HL-60 (cell line): ENCODE measurements around the gene CSHL1.
"Not testable (repeated sequence)": the region's sequence is repeated elsewhere in the genome, so short reads cannot be mapped to it uniquely, and the experiment has no call there.

Experiments
- DNase-seq, 2 experiments: peaks; one replicate each; pipeline ENCODE4 v3.0.0-alpha.2; 2010 to 2020; ENCODE audit warnings: low read depth in 1 of 2, low spot score in 1 of 2
- H3K27ac ChIP-seq: fragments of 250-450 bp; sonication (Bioruptor Pico); replicated peaks from 2 replicates; pipeline ENCODE4 v1.5.1; 2020; ENCODE audit warnings: mild to moderate bottlenecking, moderate library complexity
- H3K27me3 ChIP-seq: fragments of 250-450 bp; sonication (Bioruptor Pico); 2 replicates; pipeline ENCODE4 v1.5.1; 2021; ENCODE audit warnings: mild to moderate bottlenecking, moderate library complexity; ENCODE audit not compliant: insufficient read depth, poor library complexity, severe bottlenecking
- H3K4me3 ChIP-seq: replicated peaks from 2 replicates; pipeline ENCODE4 v1.5.1; 2011; ENCODE audit warnings: mild to moderate bottlenecking, control low read depth, low read length; ENCODE audit not compliant: insufficient read depth
- GABPA ChIP-seq: IDR thresholded peaks from 2 replicates; pipeline ENCODE4 v1.6.1; 2012; ENCODE audit warnings: low read depth
- POLR2AphosphoS5 ChIP-seq: IDR thresholded peaks from 2 replicates; pipeline ENCODE4 v1.6.1; 2012; ENCODE audit warnings: low read depth
- SPI1 ChIP-seq: IDR thresholded peaks from 2 replicates; pipeline ENCODE4 v1.6.1; 2012; ENCODE audit warnings: low read depth, mild to moderate bottlenecking, borderline replicate concordance
- TF ChIP-seq, protein P1 (sequence below): IDR thresholded peaks from one replicate; pipeline ENCODE4 v1.5.1; 2011; ENCODE audit warnings: low read length, control low read depth, inconsistent platforms; ENCODE audit not compliant: insufficient read depth
- TF ChIP-seq, protein P2 (sequence below): IDR thresholded peaks from 2 replicates; pipeline ENCODE4 v1.6.1; 2012; ENCODE audit warnings: low read depth; ENCODE audit not compliant: insufficient replicate concordance

The CSHL1 gene

DNA sequence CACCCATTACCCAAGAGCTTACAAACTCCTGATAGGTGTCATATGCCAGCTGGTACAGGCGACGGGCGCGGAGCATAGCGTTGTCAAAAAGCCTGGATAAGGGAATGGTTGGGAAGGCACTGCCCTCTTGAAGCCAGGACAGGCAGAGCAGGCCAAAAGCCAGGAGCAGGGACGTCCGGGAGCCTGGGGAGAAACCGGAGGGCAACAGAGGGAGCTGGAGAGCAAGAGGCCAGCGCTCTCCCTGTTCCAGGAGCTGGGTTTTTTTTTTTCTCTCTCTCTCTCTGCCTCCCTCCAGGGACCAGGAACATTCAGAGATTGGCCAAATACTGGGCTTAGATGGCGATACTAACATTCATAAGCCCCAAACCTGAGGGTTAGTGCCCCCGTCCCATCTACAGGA, 29.7 kb downstream of the CSHL1 start:
- not testable (repeated sequence) for DNase-seq, H3K27me3 ChIP-seq, H3K27ac ChIP-seq, H3K4me3 ChIP-seq

DNA sequence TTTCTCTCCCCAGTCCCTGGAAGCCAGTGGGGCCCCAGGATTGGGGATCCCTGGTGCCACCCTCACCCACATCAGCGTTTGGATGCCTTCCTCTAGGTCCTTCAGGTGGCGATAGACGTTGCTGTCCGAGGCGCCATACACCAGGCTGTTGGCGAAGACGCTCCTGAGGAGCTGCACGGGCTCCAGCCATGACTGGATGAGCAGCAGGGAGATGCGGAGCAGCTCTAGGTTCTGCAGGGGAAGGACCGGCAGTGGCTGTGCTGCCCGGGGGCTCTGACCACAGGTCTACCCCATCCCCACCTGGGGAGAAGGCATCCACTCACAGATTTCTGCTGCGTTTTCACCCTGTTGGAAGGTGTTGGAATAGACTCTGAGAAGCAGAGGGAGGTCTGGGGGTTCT, 30.4 kb downstream of the CSHL1 start:
- Histone ChIP-seq H3K4me3 (no peak overlapping the region), H3K27ac (no peak overlapping the region), H3K27me3 (no peaks in the 10 kb centered on the region)
- TF ChIP-seq, protein P1, sequence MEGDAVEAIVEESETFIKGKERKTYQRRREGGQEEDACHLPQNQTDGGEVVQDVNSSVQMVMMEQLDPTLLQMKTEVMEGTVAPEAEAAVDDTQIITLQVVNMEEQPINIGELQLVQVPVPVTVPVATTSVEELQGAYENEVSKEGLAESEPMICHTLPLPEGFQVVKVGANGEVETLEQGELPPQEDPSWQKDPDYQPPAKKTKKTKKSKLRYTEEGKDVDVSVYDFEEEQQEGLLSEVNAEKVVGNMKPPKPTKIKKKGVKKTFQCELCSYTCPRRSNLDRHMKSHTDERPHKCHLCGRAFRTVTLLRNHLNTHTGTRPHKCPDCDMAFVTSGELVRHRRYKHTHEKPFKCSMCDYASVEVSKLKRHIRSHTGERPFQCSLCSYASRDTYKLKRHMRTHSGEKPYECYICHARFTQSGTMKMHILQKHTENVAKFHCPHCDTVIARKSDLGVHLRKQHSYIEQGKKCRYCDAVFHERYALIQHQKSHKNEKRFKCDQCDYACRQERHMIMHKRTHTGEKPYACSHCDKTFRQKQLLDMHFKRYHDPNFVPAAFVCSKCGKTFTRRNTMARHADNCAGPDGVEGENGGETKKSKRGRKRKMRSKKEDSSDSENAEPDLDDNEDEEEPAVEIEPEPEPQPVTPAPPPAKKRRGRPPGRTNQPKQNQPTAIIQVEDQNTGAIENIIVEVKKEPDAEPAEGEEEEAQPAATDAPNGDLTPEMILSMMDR, result no peak
- TF ChIP-seq GABPA (no peak), SPI1 (no peak), POLR2AphosphoS5 (no peak)
- TF ChIP-seq, protein P2, sequence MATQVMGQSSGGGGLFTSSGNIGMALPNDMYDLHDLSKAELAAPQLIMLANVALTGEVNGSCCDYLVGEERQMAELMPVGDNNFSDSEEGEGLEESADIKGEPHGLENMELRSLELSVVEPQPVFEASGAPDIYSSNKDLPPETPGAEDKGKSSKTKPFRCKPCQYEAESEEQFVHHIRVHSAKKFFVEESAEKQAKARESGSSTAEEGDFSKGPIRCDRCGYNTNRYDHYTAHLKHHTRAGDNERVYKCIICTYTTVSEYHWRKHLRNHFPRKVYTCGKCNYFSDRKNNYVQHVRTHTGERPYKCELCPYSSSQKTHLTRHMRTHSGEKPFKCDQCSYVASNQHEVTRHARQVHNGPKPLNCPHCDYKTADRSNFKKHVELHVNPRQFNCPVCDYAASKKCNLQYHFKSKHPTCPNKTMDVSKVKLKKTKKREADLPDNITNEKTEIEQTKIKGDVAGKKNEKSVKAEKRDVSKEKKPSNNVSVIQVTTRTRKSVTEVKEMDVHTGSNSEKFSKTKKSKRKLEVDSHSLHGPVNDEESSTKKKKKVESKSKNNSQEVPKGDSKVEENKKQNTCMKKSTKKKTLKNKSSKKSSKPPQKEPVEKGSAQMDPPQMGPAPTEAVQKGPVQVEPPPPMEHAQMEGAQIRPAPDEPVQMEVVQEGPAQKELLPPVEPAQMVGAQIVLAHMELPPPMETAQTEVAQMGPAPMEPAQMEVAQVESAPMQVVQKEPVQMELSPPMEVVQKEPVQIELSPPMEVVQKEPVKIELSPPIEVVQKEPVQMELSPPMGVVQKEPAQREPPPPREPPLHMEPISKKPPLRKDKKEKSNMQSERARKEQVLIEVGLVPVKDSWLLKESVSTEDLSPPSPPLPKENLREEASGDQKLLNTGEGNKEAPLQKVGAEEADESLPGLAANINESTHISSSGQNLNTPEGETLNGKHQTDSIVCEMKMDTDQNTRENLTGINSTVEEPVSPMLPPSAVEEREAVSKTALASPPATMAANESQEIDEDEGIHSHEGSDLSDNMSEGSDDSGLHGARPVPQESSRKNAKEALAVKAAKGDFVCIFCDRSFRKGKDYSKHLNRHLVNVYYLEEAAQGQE, result no peak
- no peak for DNase-seq

DNA sequence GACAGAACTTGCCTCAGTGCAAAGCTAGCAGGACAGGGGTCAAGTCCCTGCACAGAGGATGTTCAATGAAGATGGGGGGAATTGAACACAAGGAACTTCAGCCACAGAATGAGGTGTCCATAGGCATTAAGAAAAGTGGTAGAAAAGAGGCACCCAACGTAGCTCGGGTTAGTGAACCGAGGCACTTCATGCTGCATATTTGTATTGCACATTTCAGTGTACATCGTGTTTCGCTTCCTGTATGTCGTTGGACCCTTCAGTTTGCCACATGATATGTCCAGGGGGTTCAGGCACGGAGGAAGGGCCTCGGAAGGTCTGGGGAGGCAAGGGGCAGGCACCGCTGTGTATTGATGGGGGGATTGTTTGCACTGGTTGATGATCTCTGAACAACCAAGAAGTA, 32.6 kb downstream of the CSHL1 start:
- not testable (repeated sequence) for H3K4me3 ChIP-seq, DNase-seq, H3K27ac ChIP-seq, H3K27me3 ChIP-seq

DNA sequence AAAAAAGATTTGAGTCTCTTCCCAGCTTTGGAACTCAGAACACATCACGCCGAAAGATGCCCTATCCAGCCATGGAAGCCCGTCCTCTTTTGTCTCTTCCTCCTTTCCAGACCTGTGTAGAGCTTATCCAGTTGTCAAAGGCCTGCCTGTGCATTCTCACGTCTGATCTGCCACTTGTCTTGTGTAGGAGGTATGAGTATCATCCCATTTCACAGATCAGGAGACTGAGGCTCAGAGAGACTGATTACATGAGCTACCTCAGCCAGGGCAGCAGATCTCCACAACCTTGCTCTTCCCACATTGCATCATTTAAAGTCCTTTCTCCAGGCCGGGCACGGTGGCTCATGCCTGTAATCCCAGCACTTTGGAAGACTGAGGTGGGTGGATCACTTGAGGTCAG, 36.4 kb downstream of the CSHL1 start:
- H3K4me3 ChIP-seq, H3K27me3 ChIP-seq, H3K27ac ChIP-seq, DNase-seq: not testable (repeated sequence)

DNA sequence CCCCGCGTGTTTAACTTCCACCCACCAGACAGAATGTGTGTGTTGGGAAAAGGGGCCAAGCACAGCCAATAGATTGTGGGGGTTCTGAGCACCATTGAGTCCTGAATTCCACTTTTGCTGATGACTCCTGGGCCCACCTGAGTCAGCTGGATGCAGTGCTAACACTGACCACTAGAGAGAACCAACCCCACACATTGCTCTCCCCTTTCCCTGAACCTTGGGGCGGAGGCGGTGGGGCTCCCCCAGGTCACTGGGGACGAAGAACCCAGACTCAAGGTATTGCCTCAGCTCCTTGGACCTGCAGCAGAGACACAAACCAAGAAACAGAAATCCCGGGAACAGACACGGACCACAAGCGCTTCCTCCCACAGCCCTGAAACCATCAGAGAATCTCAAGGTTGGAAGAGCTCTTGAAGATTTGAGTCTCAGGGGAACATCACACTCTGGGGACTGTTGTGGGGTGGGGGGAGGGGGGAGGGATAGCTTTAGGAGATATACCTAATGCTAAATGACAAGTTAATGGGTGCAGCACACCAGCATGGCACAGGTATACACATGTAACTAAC, 36.9 kb downstream of the CSHL1 start:
- not testable (repeated sequence) for DNase-seq, H3K27ac ChIP-seq, H3K4me3 ChIP-seq, H3K27me3 ChIP-seq

DNA sequence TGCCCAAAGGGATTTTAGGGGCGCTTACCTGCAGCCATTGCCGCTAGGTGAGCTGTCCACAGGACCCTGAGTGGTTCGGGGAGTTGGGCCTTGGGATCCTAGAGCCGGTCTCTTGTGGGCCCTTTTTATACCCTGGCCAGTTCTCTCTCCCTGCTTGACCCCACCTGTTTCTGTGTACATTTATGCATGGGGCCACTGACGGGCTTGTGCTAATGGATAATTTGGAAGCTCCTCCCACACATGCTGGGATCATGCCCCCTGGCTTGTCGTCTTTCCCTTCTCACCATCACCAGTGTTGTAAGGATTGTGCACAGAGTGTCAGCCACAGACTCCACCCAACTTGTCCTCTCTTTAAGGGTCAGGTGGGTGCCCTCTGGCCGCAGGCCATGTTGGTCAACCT, 37.5 kb downstream of the CSHL1 start, which contains the start of gene CSH2:
TSS of gene CSH2 (minus strand) at position 101 of the 400 bp plus-strand sequence. CDS start at position 38, 63 bp downstream.
- not testable (repeated sequence) for H3K27me3 ChIP-seq, H3K4me3 ChIP-seq, H3K27ac ChIP-seq, DNase-seq

DNA sequence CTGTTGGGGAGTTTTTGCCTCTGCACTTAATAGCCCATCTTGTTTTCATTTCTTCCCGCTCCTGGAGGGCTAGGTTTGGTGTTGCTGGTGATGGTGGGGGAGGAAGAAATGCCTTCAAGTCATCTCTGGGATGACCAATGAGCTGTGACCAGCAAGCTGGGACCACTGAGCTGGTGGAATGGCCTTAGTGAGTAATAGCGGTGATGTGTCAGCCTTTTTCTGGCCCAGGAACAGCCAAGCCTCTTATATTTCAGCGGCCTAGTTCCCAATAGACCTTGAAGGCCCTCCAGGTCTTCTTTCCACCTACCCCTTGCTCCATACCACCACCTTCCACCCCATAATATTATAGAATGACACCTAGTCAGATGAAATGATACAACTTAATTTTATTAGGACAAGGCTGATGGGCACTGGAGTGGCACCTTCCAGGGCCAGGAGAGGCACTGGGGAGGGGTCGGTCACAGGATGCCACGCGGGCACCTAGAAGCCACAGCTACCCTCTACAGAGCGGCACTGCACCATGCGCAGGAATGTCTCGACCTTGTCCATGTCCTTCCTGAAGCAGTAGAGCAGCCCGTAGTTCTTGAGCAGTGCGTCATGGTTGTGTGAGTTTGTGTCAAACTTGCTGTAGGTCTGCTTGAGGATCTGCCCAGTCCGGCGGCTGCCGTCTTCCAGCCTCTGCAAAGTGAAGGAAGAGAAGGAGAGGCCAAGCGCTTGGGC, 39.3 kb downstream of the CSHL1 start:
- not testable (repeated sequence) for H3K27ac ChIP-seq, DNase-seq, H3K4me3 ChIP-seq, H3K27me3 ChIP-seq

DNA sequence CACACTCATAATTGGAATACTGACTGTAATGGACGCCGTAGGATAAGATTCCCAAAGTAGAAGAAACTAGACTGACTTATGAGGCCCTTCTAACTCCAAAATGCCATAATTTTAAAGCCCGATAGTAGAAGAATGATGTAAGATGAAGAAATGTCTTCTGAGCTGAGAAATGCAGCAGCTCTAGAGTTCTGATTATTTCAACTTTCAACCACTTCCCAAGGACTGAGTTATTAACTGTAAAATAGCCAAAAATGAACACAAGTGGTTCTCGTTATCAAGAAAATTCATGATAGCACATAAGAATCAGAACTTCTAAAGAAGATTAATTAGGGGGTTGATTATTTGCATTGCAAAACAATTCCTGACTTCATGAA, 40.8 kb downstream of the CSHL1 start:
- H3K27me3 ChIP-seq, DNase-seq, H3K4me3 ChIP-seq, H3K27ac ChIP-seq: not testable (repeated sequence)

DNA sequence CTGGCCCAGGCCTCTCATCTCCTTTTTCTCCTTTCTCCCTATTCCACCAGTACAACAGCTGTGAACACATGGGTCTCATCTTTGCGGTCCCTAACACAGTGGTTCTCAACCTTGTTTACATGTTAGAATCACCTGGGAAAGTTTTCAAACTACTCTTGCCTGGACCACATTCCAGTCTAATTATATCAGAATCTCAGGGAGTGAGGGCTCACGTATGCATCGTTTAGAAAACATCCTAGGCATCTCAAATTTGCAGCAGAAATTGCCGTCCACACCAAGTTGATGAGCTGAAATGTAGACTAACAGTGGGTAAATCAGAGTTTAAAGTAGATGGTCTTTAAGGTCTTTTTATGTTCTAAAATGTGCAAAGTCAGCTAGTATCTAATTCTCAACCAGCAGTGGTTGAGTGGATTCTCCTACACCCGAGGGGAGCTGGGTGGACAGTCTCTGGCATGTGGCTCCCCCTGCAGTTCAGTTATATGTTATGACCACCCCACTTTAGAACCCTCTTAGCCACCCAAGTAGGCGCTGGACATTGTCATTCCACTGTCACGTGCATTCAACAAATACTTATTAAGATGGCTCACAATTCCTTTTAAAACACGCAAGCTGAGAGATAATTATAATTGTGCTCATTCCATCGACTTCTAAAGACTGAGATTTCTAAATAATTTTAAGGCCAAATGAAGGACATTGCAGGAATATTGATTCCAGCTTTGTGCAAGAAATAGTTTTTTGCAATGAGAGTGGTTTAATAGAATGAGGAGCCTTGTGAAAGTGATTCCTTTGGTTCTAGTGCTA, 41.4 kb downstream of the CSHL1 start:
- not testable (repeated sequence) for H3K27me3 ChIP-seq, H3K27ac ChIP-seq, H3K4me3 ChIP-seq, DNase-seq

DNA sequence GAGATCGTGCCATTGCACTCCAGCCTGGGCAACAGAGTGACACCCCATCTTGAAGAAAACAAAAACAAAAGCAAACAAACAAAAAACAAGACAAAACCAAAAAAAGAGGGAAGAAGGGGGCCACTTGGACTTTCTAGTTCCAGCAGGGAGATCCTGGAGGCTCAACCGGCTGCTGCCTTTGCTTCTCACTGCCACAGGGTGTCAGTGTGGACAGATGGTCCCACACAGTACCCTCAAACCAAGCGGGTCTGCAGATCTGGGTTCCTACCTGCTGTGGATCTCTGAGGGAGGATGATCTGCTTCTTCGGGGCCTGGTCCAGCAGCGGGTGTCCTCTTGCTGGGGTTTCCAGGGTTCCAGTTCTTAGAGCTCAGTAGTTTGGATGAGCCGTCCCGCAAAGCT, 44.4 kb downstream of the CSHL1 start:
- H3K27ac ChIP-seq, DNase-seq, H3K4me3 ChIP-seq, H3K27me3 ChIP-seq: not testable (repeated sequence)
